NCI-H2107 (cell line): ENCODE results near the gene ACTG1.
A peak's percentile ranks its signal among the peaks of the same experiment; 100 is the strongest.

Experiments used
- DNase-seq: peaks from one replicate; lab custom pipeline; 2025; lab: John Stamatoyannopoulos, UW

The ACTG1 gene

GRCh38 chr17:81481815-81482505 is 30.6 kb downstream of the ACTG1 start:
- DNase-seq, result no peak

DNA sequence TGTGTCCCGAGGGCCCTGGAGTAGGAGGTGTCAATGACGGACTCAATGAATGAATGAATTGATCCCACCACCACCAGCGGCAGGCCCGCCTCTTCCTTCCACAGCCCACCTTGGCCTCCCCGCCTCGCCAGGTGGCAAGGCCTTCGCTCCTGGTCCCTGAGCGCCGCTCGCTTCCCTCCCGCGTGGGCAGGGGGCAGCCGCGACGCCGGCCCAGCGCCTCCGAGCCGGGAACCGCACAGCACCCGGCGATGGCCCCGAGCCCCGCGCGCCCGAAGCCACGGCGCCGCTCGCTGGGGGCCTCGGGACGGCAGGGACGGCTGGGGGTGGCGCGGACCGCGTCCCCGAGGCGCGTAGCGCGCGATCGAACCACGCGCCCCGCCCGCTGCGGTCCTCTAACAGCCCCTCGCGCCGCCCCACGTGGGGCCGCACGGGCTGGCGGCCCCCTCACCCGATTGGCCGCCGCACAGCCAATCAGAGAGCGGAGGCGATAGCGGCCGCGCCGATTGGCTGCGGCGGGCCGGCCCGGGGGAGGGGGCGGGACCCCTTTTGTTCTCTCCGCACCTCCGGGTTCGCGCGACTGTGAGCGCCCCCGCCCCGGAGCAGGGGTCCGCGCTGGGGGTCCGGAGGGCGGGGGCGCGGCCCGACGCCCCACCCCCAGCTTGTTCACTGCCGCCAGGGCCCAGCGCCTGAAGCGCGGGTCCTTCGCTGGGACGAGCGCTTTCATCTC is 31.4 kb downstream of the ACTG1 start:
- peak; percentile 47 for DNase-seq

GRCh38 chr17:81480140-81481072 is 32.2 kb downstream of the ACTG1 start:
- DNase-seq, result no peak

DNA sequence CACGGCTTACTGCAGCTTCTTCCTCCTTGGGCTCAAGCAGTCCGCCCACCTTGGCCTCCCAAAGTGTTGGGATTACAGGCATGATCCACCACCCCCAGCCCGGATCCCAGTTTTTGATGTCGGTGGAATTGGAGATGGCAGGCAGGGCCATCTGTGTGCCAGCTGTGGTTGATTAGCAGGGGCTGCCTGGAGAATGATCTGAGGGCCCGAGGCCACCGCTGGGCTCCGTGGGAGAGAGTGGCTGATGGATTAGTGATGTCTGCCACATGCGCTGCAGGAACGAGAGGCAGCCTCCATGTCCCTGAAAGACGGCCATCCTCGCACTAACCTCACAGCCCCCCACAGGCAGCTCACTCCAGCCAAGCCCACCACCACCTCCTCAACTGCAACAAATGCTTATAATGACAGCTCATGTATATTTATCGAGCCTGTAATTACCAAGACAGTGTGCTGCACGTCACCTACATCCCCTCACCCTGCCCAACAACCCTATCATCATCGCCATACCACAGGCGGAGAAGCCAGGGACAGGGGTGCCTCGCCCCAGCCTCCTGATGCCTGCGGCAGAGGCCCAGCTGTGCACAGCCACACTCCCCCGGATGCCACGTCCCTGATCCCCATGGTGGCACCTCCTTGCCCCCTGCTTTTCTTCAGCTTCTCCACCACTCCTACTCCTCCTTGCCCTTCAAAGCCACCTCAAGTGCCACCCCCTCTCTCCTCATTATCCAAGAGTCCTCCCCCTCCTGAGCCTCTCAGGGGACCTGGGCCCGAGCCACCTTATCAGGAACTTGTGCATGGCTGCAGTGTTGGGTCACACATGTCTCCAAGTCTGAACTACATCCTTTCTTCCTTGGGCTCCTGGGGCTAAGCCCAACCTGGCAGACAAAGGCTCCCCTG is 33.2 kb downstream of the ACTG1 start:
- DNase-seq, result no peak

- DNase-seq, result no peak
These were observed 34.5 kb downstream of the ACTG1 start for GRCh38 chr17:81478119-81478518.

GRCh38 chr17:81477173-81477572 is 35.4 kb downstream of the ACTG1 start:
- no peak for DNase-seq

DNA sequence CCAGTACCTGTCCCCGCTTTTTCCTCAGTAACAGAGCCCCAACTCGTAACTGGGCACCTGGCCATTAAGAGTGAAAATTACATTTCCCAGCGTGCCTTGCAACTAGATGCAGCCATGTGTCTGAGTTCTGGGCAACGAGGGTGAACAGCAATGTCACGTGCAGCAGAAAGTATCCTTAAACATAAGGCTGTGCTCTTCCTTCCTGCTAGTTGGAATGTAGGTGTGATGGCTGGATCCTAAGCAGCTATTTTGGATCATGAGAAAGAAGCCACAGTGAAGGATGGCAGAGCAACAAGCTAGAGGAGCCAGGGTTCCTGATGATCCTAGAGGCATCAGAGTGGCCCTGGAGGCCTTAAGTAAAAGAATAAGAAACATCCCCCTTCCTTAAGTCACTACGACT is 36.0 kb downstream of the ACTG1 start:
- DNase-seq, result no peak

DNA sequence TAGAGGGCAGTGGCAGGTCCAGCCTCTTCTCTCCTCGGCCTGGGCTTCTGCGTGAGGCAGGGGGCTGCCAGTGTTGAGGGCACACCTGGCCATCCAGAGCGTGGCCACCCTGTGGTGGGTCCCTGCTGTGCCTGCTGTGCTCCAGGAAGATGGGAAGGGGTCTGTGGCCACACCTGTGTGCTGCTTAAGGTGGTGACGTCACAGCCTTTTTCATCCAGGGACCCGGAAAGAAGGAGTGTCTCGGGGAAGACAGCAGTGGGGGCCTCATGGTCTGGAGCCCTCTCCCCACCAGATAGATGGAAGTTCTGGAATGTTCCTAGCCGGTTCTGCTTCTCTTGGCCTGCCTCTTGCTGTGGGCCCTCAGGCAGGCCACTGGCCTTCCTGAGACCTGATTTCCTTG is 36.5 kb downstream of the ACTG1 start:
- DNase-seq, result no peak

DNA sequence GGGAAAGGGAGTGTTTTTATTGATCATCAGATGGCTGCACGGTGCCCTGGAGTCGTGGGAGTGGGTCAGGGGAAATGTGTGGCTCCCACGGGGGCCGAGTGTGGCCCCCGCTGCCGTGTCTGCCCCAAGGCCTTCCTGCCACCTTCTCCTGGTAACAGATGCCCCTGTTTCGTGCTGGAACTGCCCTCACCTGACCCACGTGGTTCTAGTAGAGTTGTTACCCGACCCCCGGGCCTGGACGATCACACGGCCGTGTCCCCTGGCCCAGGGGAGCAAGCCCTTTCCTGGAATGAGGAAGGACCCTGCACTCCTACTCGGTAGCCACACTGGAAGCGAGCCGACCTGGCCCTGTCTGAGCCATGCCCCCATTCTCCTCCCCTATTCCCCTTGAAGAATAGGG is 37.6 kb downstream of the ACTG1 start:
- no peak for DNase-seq

DNA sequence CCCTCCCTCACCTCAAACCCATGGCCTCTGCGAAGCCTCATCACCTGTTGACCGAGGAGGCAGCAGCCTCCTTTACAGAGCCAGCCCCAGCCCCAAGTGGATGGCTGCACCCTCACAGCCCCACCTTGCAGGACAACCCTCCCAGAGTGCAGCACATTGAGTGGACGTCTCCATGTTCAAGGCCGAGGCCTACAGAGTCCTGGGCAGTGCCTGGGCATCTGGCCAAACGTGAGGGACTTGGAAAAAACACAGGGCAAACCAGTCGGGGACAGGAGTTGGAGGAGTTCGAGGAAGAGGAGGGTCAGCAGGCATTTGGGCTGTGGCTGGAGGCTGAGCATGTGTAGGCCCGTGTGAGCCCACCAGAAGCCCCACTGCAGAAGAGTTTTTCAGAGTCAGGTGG is 39.6 kb downstream of the ACTG1 start:
- no peak for DNase-seq

DNA sequence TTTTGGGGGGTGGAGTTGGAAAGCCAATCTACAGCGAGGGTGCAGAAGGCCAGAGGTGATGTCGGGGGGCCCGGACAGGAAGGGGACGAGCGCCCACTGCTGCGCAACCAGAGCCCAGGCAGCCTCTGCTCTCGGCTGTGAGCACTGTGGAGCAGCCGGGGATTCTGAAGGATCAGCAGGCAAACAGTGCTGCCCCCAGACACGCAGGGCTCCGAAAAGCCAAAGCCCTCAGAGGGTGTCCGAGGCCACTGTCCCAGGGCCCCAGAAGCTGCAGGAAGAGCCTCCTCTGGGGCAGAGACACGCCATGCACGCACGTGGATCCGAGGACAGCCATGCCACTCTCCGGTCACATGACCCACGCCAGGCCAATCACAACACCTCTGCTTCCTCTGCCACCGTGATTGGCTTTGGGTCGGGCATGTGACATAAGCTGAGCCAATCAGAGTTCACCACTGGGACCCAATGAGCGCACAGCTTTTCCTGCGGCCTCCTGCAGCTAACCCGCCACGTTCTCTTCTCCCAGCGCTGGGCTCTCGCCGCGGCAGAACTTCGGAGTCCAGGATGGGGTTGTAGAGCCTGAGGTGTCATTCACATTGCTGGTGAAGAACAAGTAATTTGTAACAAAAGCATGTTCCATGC is 40.7 kb downstream of the ACTG1 start:
- peak; percentile 83 for DNase-seq

GRCh38 chr17:81470944-81471817 is 41.4 kb downstream of the ACTG1 start:
- no peak for DNase-seq

DNA sequence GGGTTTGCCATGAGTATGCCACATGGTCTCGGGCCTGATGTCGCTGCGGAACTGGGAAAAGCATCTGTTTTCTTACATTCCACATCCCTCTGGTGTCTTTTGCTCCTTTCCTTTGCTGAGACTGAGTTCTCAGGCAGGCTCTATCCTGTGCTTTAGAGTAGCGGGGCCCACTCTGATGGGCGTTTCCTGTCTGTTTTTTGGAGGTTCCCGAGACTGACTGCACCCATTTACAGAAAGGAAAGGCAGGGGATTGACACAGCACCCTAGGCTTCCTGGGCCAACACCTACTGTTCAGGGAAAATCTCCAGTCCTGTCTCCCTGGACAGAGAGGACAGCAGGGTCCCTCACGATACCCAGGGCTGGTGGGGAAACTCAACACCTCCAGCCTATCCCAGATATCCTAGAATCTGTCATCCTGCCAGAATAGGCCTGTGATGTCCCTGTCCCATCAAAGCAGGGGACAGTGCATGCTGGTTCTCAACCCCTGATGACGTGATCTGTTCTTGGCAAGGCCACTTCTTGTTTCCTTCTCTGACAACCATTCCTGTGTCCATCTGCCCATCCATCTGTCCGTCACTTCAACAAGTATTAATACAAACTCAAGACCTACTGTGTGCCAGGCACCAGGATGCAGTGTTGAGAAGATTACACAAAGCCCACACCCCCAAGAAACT is 42.2 kb downstream of the ACTG1 start:
- no peak for DNase-seq

DNA sequence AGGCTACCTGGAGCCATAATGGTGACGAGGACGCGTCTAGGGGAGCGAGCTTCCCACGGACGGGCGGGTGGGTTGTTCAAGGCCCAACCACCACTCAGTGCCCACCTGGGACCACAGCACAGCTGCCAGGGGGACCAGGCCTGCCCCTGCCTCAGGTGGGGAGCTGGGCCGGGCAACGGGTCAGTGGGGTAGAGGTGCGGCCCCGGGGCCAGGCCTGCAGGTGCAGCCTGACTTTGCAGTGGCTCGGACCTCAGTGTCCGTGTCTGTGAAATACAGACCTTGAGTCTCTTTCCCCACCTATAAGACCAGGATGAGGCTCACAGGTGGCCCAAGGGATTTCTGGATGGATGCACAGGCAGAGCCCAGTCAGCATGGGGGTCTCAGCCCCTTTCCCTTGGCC is 43.3 kb downstream of the ACTG1 start:
- DNase-seq, result no peak

GRCh38 chr17:81468770-81469121 is 43.9 kb downstream of the ACTG1 start:
- DNase-seq, result no peak

DNA sequence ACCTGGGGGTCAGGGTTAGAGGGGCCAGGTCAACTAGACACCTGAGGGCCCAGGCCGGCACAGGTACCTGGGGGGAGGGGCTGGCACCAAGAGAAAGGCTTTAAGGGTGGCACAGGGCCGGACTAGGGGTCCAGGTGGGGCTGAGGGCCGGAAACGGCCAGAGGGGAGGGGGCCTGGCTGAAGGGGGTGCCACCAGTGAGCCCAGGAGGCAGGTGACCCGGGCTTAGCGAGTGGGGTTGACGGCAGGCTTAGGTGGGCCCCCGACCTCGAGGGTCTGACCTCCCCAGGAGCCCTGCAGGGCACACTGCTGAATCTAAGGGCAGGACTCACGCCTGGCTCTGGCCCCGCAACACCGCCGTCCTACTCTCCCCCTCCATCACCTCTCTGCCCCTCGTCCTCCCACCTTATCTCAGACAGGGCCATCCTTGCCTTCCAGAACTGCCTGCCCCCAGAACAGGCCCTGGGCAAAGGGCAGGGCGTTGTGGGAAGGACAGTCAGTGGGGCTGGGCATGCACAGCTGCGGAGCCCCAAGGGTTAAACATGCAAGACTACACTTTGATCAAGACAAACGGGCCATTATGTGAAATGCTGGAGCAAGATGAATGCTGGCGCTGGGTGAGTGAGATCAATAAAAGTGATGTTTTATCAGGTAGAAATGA is 44.4 kb downstream of the ACTG1 start:
- DNase-seq, result no peak

DNA sequence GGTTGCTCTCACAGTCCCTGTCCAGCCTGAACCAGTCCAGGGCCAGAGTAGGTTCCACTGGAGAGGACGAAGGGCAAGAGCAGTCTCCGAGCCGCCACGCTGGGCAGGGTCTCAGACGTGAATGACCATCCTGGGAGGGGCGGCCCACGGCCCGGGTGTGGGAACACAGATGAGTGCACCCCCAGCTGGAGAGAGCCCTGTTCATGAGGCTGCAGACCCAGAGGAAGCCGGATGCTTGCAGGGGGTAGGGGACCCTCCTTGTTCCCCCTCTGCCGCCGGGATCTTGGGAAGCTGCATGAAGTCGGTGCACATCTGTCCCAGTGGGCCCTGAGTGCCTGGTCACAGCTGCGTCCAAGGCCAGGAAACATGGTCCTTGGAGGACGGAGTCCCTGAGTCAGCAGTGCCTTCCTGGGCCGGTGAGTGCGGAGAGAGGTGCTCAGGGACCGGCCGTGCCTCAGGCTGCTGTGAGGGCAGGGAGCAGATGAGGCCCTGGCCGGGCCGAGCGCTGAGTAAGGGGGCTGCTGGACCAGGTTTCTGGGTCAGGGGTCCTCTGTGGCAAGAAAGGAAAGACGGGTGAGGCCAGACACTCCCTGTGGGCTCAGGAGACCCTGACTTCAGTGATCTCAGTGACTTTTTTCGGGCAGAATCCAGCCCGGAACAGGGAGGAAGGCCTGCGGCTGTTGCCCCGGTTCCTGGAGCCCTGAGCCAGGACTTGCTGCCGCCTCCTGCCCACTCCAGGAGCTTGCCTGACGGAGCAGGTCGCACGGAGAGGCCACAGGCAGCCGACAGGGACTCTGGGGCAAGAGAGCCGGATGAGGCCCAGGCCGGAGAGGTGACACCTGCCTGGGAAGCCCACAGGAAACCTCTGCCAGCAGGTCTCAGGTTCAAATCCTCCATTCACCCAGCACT is 45.8 kb downstream of the ACTG1 start:
- no peak for DNase-seq

GRCh38 chr17:81465910-81466309 is 46.7 kb downstream of the ACTG1 start:
- DNase-seq, result no peak
